Astrocyte of the spinal cord (primary cell): Measurements from ENCODE around the gene TBC1D22A.

ENCODE experiments used
- DNase-seq: peaks from one replicate; pipeline ENCODE4 v3.0.0; 2011; ENCODE audit warnings: low read depth, low spot score
- H3K4me3 ChIP-seq: 2 replicates; pipeline ENCODE4 v1.5.1; 2011; ENCODE audit warnings: low read depth, mild to moderate bottlenecking, low read length, moderate library complexity
- in situ Hi-C: cut with HindIII; loops from 2 replicates; pipeline ENCODE4 v1.10.0; 2017; ENCODE audit warnings: low sequenced_read_pairs
- TF ChIP-seq, protein P1 (sequence below): IDR thresholded peaks from 2 replicates; pipeline ENCODE4 v1.5.1; 2012; ENCODE audit warnings: low read depth, mild to moderate bottlenecking, low read length, inconsistent platforms

TBC1D22A gene

GRCh38 chr22:46911346-46911745 is 148.9 kb downstream of the TBC1D22A start:
- H3K4me3 ChIP-seq, result no peak overlapping the region
- DNase-seq, result no peak
- in situ Hi-C loops, result no loop called here
- TF ChIP-seq, protein P1, sequence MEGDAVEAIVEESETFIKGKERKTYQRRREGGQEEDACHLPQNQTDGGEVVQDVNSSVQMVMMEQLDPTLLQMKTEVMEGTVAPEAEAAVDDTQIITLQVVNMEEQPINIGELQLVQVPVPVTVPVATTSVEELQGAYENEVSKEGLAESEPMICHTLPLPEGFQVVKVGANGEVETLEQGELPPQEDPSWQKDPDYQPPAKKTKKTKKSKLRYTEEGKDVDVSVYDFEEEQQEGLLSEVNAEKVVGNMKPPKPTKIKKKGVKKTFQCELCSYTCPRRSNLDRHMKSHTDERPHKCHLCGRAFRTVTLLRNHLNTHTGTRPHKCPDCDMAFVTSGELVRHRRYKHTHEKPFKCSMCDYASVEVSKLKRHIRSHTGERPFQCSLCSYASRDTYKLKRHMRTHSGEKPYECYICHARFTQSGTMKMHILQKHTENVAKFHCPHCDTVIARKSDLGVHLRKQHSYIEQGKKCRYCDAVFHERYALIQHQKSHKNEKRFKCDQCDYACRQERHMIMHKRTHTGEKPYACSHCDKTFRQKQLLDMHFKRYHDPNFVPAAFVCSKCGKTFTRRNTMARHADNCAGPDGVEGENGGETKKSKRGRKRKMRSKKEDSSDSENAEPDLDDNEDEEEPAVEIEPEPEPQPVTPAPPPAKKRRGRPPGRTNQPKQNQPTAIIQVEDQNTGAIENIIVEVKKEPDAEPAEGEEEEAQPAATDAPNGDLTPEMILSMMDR, result no peak

- no peak overlapping the region for H3K4me3 ChIP-seq
- TF ChIP-seq, protein P1, result no peak
- DNase-seq, result no peak
- in situ Hi-C loops, result no loop called here
Measured at GRCh38 chr22:46913351-46913750, 150.9 kb downstream of the TBC1D22A start.

GRCh38 chr22:46914481-46914880 is 152.0 kb downstream of the TBC1D22A start:
- TF ChIP-seq, protein P1, result no peak
- in situ Hi-C loops, result no loop called here
- no peak overlapping the region for H3K4me3 ChIP-seq
- DNase-seq, result no peak

DNA sequence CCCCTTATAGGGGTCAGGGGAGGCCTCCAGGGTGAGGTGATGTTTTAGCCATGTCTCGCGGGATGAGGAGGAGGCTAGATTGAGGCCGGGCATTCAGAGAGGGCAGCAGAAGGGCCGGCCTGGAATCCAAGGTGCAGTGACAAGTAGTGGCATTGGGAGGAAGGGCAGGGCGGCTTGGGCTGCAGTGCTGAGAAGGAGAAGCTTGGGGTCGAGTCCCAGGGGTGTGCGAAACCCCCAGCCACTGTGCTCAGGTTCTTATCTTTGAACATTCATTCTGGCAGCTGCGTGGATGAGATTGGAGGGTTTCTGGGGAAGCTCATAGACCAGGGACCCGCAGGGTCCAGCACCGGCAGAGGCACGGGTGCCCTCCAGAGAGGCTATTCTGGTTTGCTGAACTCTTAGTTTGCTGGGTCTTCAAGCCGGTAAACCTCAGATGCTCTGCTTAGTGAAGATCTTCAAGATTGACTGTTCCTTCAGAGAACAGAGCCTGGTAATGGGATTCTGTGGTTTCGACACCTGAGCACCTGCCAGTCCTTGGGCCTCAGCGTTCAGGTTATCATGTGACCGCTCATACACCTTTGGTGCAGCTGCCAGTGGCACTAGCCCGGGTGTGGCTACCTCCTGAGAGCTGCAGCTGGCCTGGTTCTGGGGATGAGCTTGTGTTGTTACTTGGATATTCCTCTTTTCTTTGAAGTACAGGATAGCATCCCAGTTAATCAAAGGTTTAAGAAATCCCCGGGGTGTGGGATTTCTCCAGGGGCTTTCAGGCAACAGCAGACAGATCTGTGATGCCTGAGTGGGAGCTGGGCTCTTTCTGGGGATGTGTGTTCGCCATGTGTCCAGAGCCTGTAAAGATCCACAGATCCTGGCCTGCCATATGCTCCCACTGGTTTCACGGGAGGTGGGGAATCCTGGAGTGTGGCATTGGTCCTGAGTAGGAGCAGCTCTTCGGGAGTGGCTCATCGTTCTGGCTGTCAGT is 152.8 kb downstream of the TBC1D22A start:
- no peak overlapping the region for H3K4me3 ChIP-seq
- TF ChIP-seq, protein P1, result no peak
- in situ Hi-C loops, result no loop called here
- DNase-seq, result no peak

GRCh38 chr22:46915950-46916730 is 153.7 kb downstream of the TBC1D22A start:
- TF ChIP-seq, protein P1, result no peak
- H3K4me3 ChIP-seq, result no peak overlapping the region
- in situ Hi-C loops, result no loop called here
- DNase-seq, result no peak

DNA sequence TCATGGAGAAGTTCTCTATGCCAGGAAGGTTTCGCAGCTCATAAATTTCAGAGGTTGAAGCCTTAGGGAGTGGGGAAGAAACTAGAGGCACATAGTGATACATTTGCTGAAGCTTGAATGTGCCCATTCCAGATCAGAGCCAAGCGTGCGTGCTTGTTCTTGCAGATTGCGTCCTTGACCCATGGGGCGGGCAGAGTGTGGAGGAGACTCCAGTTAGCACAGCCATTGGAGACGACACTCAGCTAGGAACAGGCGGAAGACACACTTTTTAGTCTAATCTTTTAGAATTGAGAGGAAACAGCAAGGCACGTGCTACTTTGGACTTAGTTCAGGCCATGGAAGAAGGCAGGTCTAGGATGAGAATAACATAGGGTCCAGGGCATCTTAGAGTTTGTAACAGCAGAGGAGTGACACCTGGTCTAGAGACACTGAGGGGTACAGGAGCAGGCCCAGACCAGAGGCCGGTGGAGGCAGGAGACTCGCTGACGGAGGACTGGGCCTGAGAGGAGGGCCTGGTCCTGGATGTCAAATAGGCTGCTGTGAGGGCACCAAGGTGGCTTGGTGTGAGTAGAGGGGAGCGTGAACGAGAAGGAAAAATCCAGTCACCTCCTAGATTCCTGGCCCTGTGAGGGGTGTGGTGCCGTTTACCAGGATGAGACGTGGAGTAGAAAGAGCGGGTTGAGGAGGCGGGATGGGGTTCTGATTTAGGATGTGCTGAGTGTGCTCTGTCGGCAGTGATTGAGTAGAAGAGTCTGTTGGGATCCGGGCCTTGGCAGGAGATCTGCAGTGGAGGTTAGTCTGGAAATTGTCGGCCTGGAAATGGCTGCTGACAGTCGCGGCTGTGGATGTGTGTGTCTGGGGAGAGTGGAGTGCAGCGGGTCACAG is 154.7 kb downstream of the TBC1D22A start:
- H3K4me3 ChIP-seq, result no peak overlapping the region
- TF ChIP-seq, protein P1, result no peak
- no peak for DNase-seq
- in situ Hi-C loops, result no loop called here
